A549 (cell line): Measurements from ENCODE around the gene NUAK2. TPM values are rescaled to one million over a fixed set of nuclear protein-coding genes. Genes with fewer than 3 reads are reported as not detected.
A peak's percentile ranks its signal among the peaks of the same experiment; 100 is the strongest.

Source experiments
- ATAC-seq, 2 experiments: fragments of 200-7000 bp in 1 of 2; fragments of >200 bp in 1 of 2; cut with Nextera tagmentation in 1 of 2; cut with Tn5 transposase in 1 of 2; 3 replicates each; pipeline versions ENCODE4 v1.8.0 to v1.9.1; 2018 to 2020; ENCODE audit warnings: mild to moderate bottlenecking in 1 of 2, moderate library complexity in 1 of 2
- CTCF ChIA-PET: fragments of 300-600 bp; sonication (Branson Sonifier 250); formaldehyde crosslinking; extraction: SDS; loops from one replicate; lab custom pipeline; 2021; ENCODE audit warnings: antibody characterized with exemption, inconsistent platforms; lab: Yijun Ruan, JAX
- POLR2A ChIA-PET: fragments of 350-600 bp; formaldehyde crosslinking; extraction: SDS; loops from one replicate; lab custom pipeline; 2021; ENCODE audit warnings: antibody characterized with exemption, inconsistent platforms; lab: Yijun Ruan, JAX
- DNase-seq, 2 experiments: peaks; one replicate each; pipeline versions ENCODE4 v3.0.0 to v3.0.0-alpha.2; 2011 to 2016; ENCODE audit warnings: low read depth in 1 of 2, low spot score in 1 of 2
- FAIRE-seq: peaks from 2 replicates; lab custom pipeline; 2011; peaks lifted over from hg19 to GRCh38; lab: Jason Lieb, UNC
- H3K27ac ChIP-seq, 2 experiments: fragments of >200 bp; sonication (Bioruptor Twin); formaldehyde crosslinking; 3 replicates each; pipeline ENCODE4 v1.5.1; 2016 to 2017
- H3K4me1 ChIP-seq: fragments of >200 bp; sonication (Bioruptor Twin); formaldehyde crosslinking; 3 replicates; pipeline ENCODE4 v1.6.1; 2016
- H3K4me2 ChIP-seq: fragments of >200 bp; sonication (Bioruptor Twin); formaldehyde crosslinking; 3 replicates; pipeline ENCODE4 v1.6.1; 2016
- H3K4me3 ChIP-seq: fragments of >200 bp; sonication (Bioruptor Twin); formaldehyde crosslinking; 3 replicates; pipeline ENCODE4 v1.5.1; 2016
- H3K9me3 ChIP-seq: fragments of >200 bp; sonication (Bioruptor Twin); formaldehyde crosslinking; 3 replicates; pipeline ENCODE4 v1.6.1; 2016
- ATOH8 ChIP-seq: fragments of 250-450 bp; sonication (Bioruptor Pico); IDR thresholded peaks from 2 replicates; pipeline ENCODE4 v1.5.0; 2020; ENCODE audit warnings: low read depth, mild to moderate bottlenecking, moderate library complexity
- BHLHE40 ChIP-seq: IDR thresholded peaks from 2 replicates; pipeline ENCODE4 v1.6.1; 2012; ENCODE audit warnings: low read depth, low read length, inconsistent platforms
- CBX2 ChIP-seq: fragments of 200-600 bp; sonication (generic); IDR thresholded peaks from 2 replicates; pipeline ENCODE4 v1.6.1; 2016; ENCODE audit warnings: low read depth, mild to moderate bottlenecking, borderline replicate concordance
- CHD2 ChIP-seq: fragments of 150-350 bp; IDR thresholded peaks from 2 replicates; pipeline ENCODE4 v1.6.1; 2014; ENCODE audit warnings: low read length; ENCODE audit not compliant: partially characterized antibody
- EP300 ChIP-seq, 2 experiments: fragments of >200 bp; sonication (Bioruptor Twin); formaldehyde crosslinking; IDR thresholded peaks; 2 replicates in 1 of 2; 3 replicates in 1 of 2; pipeline ENCODE4 v1.6.1; 2016 to 2017
- ESRRA ChIP-seq: fragments of 150-350 bp; IDR thresholded peaks from 2 replicates; pipeline ENCODE4 v1.6.1; 2014; ENCODE audit warnings: mild to moderate bottlenecking, low read length, borderline replicate concordance
- FOXS1 ChIP-seq: fragments of 250-450 bp; sonication (Bioruptor Pico); IDR thresholded peaks from 2 replicates; pipeline ENCODE4 v1.5.0; 2020; ENCODE audit warnings: mild to moderate bottlenecking, moderate library complexity
- GATA3 ChIP-seq: IDR thresholded peaks from 2 replicates; pipeline ENCODE4 v1.6.1; 2012; ENCODE audit warnings: borderline replicate concordance
- HEYL ChIP-seq: fragments of 250-450 bp; sonication (Bioruptor Pico); IDR thresholded peaks from 2 replicates; pipeline ENCODE4 v1.8.0; 2021; ENCODE audit warnings: mild to moderate bottlenecking, moderate library complexity
- HOXA7 ChIP-seq: fragments of 250-450 bp; sonication (Bioruptor Pico); IDR thresholded peaks from 2 replicates; pipeline ENCODE4 v1.5.0; 2020; ENCODE audit warnings: mild to moderate bottlenecking, moderate library complexity
- HOXB5 ChIP-seq: fragments of 250-450 bp; sonication (Bioruptor Pico); IDR thresholded peaks from 2 replicates; pipeline ENCODE4 v1.5.0; 2020; ENCODE audit warnings: mild to moderate bottlenecking, moderate library complexity
- JUNB ChIP-seq: fragments of >200 bp; sonication (Bioruptor Twin); formaldehyde crosslinking; IDR thresholded peaks from 2 replicates; pipeline ENCODE4 v1.6.1; 2016
- KDM1A ChIP-seq: fragments of 200-600 bp; sonication (generic); IDR thresholded peaks from 2 replicates; pipeline ENCODE4 v1.6.1; 2016; ENCODE audit warnings: low read depth, mild to moderate bottlenecking
- MAZ ChIP-seq: fragments of 150-350 bp; IDR thresholded peaks from 2 replicates; pipeline ENCODE4 v1.6.1; 2014; ENCODE audit warnings: antibody characterized with exemption, low read depth, low read length, borderline replicate concordance
- NFE2L2 ChIP-seq: fragments of 150-350 bp; conservative IDR thresholded peaks from 2 replicates; pipeline ENCODE4 v1.6.1; 2014; ENCODE audit warnings: low read length
- PHF8 ChIP-seq: fragments of 200-600 bp; sonication (generic); IDR thresholded peaks from 2 replicates; pipeline ENCODE4 v1.6.1; 2016; ENCODE audit warnings: low read depth, mild to moderate bottlenecking, antibody characterized with exemption, moderate library complexity, borderline replicate concordance
- POLR2AphosphoS2 ChIP-seq: conservative IDR thresholded peaks from 2 replicates; pipeline ENCODE4 v1.6.1; 2012; ENCODE audit warnings: low read length, improper control_type of control experiment, inconsistent platforms
- RARB ChIP-seq: fragments of 250-450 bp; sonication (Bioruptor Pico); IDR thresholded peaks from 2 replicates; pipeline ENCODE4 v1.8.0; 2021; ENCODE audit warnings: mild to moderate bottlenecking, moderate library complexity
- REST ChIP-seq: fragments of 200-600 bp; sonication (generic); IDR thresholded peaks from 2 replicates; pipeline ENCODE4 v1.6.1; 2016; ENCODE audit warnings: antibody characterized with exemption, mild to moderate bottlenecking, moderate library complexity
- USF2 ChIP-seq: fragments of 450-650 bp; IDR thresholded peaks from 2 replicates; pipeline ENCODE4 v1.6.1; 2014; ENCODE audit warnings: antibody characterized with exemption
- ZFP36 ChIP-seq: fragments of 450-650 bp; IDR thresholded peaks from 2 replicates; pipeline ENCODE4 v1.6.1; 2014; ENCODE audit warnings: borderline replicate concordance; ENCODE audit not compliant: partially characterized antibody
- WGBS: methylation state at CpG from one replicate; pipeline ENCODE4 v1.1.6; 2017; ENCODE audit errors: missing lambda C conversion rate; 5-methylcytosine and 5-hydroxymethylcytosine counted together
- polyA plus RNA-seq, 4 experiments: library from polyadenylated mRNA; depleted of rRNA in 3 of 4; stranded (reverse); fragments of >200 nt; fragmentation: RNase III in 1 of 4; extraction: RNeasy Plus Mini Kit Qiagen cat#74134 plus additional on column Dnase treatment in 1 of 4; gene quantifications; 2 replicates in 3 of 4; 3 replicates in 1 of 4; pipeline ENCODE4 v1.2.3, GENCODE V29; 2011 to 2017

The NUAK2 gene
- polyA plus RNA-seq, 2 of the 4 experiments (the other 2 are of a cell fraction): 29.7 to 37.8 TPM

- DNase-seq: no peak
- H3K27ac ChIP-seq: no peak overlapping the region
- no peak overlapping the region for H3K4me2 ChIP-seq
- CTCF ChIA-PET: interaction anchor here (1.3 to 67.1 kb wide), 7 partner anchors 8 to 90 kb away, joined by 3 to 3627 read pairs (median 5); partner anchors contain the start of genes KLHDC8A and NUAK2
- POLR2A ChIA-PET: no interaction called here
- peaks cover 12% of the 10 kb centered on the region; the same call in 2 of the 3 replicates for H3K4me1 ChIP-seq
- no peak for ATAC-seq
- no peak for FAIRE-seq
- H3K9me3 ChIP-seq: no peaks in the 10 kb centered on the region
- 69% methylated on average over 11 of the region's 11 CpGs for WGBS
- no peak overlapping the region for H3K4me3 ChIP-seq
- TF ChIP-seq KDM1A (no peak), GATA3 (no peak), BHLHE40 (no peak), ESRRA (no peak), POLR2AphosphoS2 (no peak), REST (no peak), ZFP36 (no peak), EP300 (IDR thresholded peaks at IDR 0.05) (no peak), USF2 (no peak)
These were observed 24.2 kb upstream of the NUAK2 start for GRCh38 chr1:205345761-205346160.

GRCh38 chr1:205344066-205344928 is 22.8 kb upstream of the NUAK2 start:
- DNase-seq (no peak), FAIRE-seq (no peak), ATAC-seq (peak; percentile 41 to 65)
- Histone ChIP-seq H3K4me3 (peak overlapping the region; percentile 66), H3K27ac (peak overlapping the region; percentile 64 to 86; a peak in 5 of 6 replicates), H3K4me1 (peaks cover 14% of the 10 kb centered on the region; the same call in 2 of the 3 replicates), H3K9me3 (no peaks in the 10 kb centered on the region), H3K4me2 (peak overlapping the region; percentile 100)
- WGBS: 32% methylated on average over 43 of the region's 59 CpGs
- ChIA-PET CTCF (interaction anchor here (0.6 to 67.1 kb wide), 14 partner anchors 8 to 427 kb away, joined by 3 to 3627 read pairs (median 4); partner anchors contain the start of genes KLHDC8A and NUAK2), POLR2A (no interaction called here)
- TF ChIP-seq CBX2 (no peak), PHF8 (no peak), NFE2L2 (no peak), BHLHE40 (no peak), HEYL (no peak), HOXA7 (CRISPR knock-in tag) (no peak), FOXS1 (CRISPR knock-in tag) (no peak), RARB (CRISPR knock-in tag) (no peak), MAZ (no peak), JUNB (no peak), ATOH8 (no peak), CHD2 (no peak), HOXB5 (CRISPR knock-in tag) (no peak)
